T-helper 17 cell (primary cell): ENCODE measurements around the gene WWOX. TPM values are rescaled to one million over a fixed set of nuclear protein-coding genes. Genes with fewer than 3 reads are reported as not detected.
A peak's percentile ranks its signal among the peaks of the same experiment; 100 is the strongest.

Experiments used
- ATAC-seq: fragments of 150-1000 bp; cut with Tn5 transposase; 2 replicates; pipeline ENCODE4 v1.10.0; 2021; ENCODE audit warnings: mild to moderate bottlenecking, moderate library complexity
- DNase-seq, 3 donors: peaks; one replicate each; pipeline versions ENCODE4 v3.0.0 to v3.0.0-alpha.2; 2020 to 2021
- H3K9me3 ChIP-seq: one replicate; pipeline ENCODE4 v1.7.0; 2013; ENCODE audit warnings: low read length, mild to moderate bottlenecking; ENCODE audit not compliant: control insufficient read depth, poor library complexity, severe bottlenecking
- H3K27ac Mint-ChIP-seq: one replicate; pipeline ENCODE4 v1.8.0; 2022; ENCODE audit warnings: mild to moderate bottlenecking, moderate library complexity, mixed read lengths
- H3K27me3 Mint-ChIP-seq: one replicate; pipeline ENCODE4 v1.8.0; 2022; ENCODE audit warnings: mixed read lengths
- H3K36me3 Mint-ChIP-seq: one replicate; pipeline ENCODE4 v1.8.0; 2022; ENCODE audit warnings: low read depth, mixed read lengths
- H3K4me1 Mint-ChIP-seq: one replicate; pipeline ENCODE4 v1.8.0; 2022; ENCODE audit warnings: mild to moderate bottlenecking, mixed read lengths
- H3K4me3 Mint-ChIP-seq: one replicate; pipeline ENCODE4 v1.8.0; 2022; ENCODE audit warnings: mild to moderate bottlenecking, moderate library complexity, mixed read lengths
- total RNA-seq, 4 donors: library from RNA in 2 of 4; stranded (reverse) in 2 of 4; gene quantifications; one replicate each; pipeline ENCODE4 v1.2.3 and lab custom pipeline; 2022 to 2026

The WWOX gene
- total RNA-seq, 2 donors from 2014 or later: 26.8 to 29.7 TPM

GRCh38 chr16:78996790-78997189, 897.3 kb downstream of the WWOX start:
- no peaks in the 10 kb centered on the region for H3K9me3 ChIP-seq
- H3K4me3 Mint-ChIP-seq: no peak overlapping the region
- H3K27ac Mint-ChIP-seq: no peak overlapping the region
- H3K4me1 Mint-ChIP-seq: peaks cover 4% of the 10 kb centered on the region
- DNase-seq: no peak
- H3K36me3 Mint-ChIP-seq: no peaks in the 10 kb centered on the region
- no peaks in the 10 kb centered on the region for H3K27me3 Mint-ChIP-seq
- ATAC-seq: no peak

- H3K27ac Mint-ChIP-seq: no peak overlapping the region
- no peak for ATAC-seq
- H3K4me1 Mint-ChIP-seq: peaks cover 4% of the 10 kb centered on the region
- no peaks in the 10 kb centered on the region for H3K36me3 Mint-ChIP-seq
- no peak overlapping the region for H3K4me3 Mint-ChIP-seq
- no peaks in the 10 kb centered on the region for H3K27me3 Mint-ChIP-seq
- DNase-seq: no peak
- H3K9me3 ChIP-seq: no peaks in the 10 kb centered on the region
Measured at GRCh38 chr16:78998879-78999278, 899.4 kb downstream of the WWOX start.

- H3K4me1 Mint-ChIP-seq: peaks cover 10% of the 10 kb centered on the region
Measured at GRCh38 chr16:79001156-79001967, 901.9 kb downstream of the WWOX start.

GRCh38 chr16:79003026-79003609, 903.7 kb downstream of the WWOX start:
- peaks cover 11% of the 10 kb centered on the region for H3K4me1 Mint-ChIP-seq
- no peaks in the 10 kb centered on the region for H3K9me3 ChIP-seq
- H3K4me3 Mint-ChIP-seq: no peak overlapping the region
- ATAC-seq (no peak), DNase-seq (no peak)
- peaks cover 3% of the 10 kb centered on the region for H3K36me3 Mint-ChIP-seq
- no peaks in the 10 kb centered on the region for H3K27me3 Mint-ChIP-seq
- H3K27ac Mint-ChIP-seq: no peak overlapping the region

More at GRCh38 chr16:79001156-79001967, 901.9 kb downstream of the WWOX start:
- Mint-ChIP-seq H3K4me3 (no peak overlapping the region), H3K27me3 (no peaks in the 10 kb centered on the region), H3K36me3 (peaks cover 3% of the 10 kb centered on the region), H3K27ac (no peak overlapping the region)
- no peaks in the 10 kb centered on the region for H3K9me3 ChIP-seq
- no peak for ATAC-seq
- DNase-seq: no peak

GRCh38 chr16:79004309-79004708, 904.9 kb downstream of the WWOX start:
- no peak for ATAC-seq
- H3K4me1 Mint-ChIP-seq: peaks cover 11% of the 10 kb centered on the region
- H3K27ac Mint-ChIP-seq: no peak overlapping the region

GRCh38 chr16:79005096-79005495, 905.6 kb downstream of the WWOX start:
- no peaks in the 10 kb centered on the region for H3K27me3 Mint-ChIP-seq
- no peak overlapping the region for H3K27ac Mint-ChIP-seq
- H3K4me1 Mint-ChIP-seq: peaks cover 11% of the 10 kb centered on the region
- no peak overlapping the region for H3K4me3 Mint-ChIP-seq
- DNase-seq (no peak), ATAC-seq (no peak)
- H3K9me3 ChIP-seq: no peaks in the 10 kb centered on the region
- H3K36me3 Mint-ChIP-seq: peaks cover 3% of the 10 kb centered on the region

More at GRCh38 chr16:79004309-79004708, 904.9 kb downstream of the WWOX start:
- no peaks in the 10 kb centered on the region for H3K9me3 ChIP-seq
- Mint-ChIP-seq H3K27me3 (no peaks in the 10 kb centered on the region), H3K4me3 (no peak overlapping the region), H3K36me3 (peaks cover 3% of the 10 kb centered on the region)
- no peak for DNase-seq

GRCh38 chr16:79006206-79006605, 906.8 kb downstream of the WWOX start:
- peak; percentile 62 for ATAC-seq
- peak overlapping the region; percentile 41 for H3K27ac Mint-ChIP-seq
- no peaks in the 10 kb centered on the region for H3K27me3 Mint-ChIP-seq
- H3K36me3 Mint-ChIP-seq: peaks cover 3% of the 10 kb centered on the region
- DNase-seq: no peak
- H3K9me3 ChIP-seq: no peaks in the 10 kb centered on the region
- peaks cover 11% of the 10 kb centered on the region for H3K4me1 Mint-ChIP-seq
- no peak overlapping the region for H3K4me3 Mint-ChIP-seq

GRCh38 chr16:79006765-79007164, 907.3 kb downstream of the WWOX start:
- H3K36me3 Mint-ChIP-seq: peaks cover 3% of the 10 kb centered on the region
- peak overlapping the region; percentile 37 for H3K4me3 Mint-ChIP-seq
- no peaks in the 10 kb centered on the region for H3K9me3 ChIP-seq
- ATAC-seq (no peak), DNase-seq (no peak)
- no peak overlapping the region for H3K27ac Mint-ChIP-seq
- H3K4me1 Mint-ChIP-seq: peaks cover 11% of the 10 kb centered on the region
- no peaks in the 10 kb centered on the region for H3K27me3 Mint-ChIP-seq

GRCh38 chr16:79007614-79008013, 908.2 kb downstream of the WWOX start:
- no peaks in the 10 kb centered on the region for H3K27me3 Mint-ChIP-seq
- no peak overlapping the region for H3K4me3 Mint-ChIP-seq
- DNase-seq: no peak
- H3K4me1 Mint-ChIP-seq: peaks cover 14% of the 10 kb centered on the region
- peaks cover 3% of the 10 kb centered on the region for H3K36me3 Mint-ChIP-seq
- no peak for ATAC-seq
- H3K27ac Mint-ChIP-seq: no peak overlapping the region
- no peaks in the 10 kb centered on the region for H3K9me3 ChIP-seq

- H3K9me3 ChIP-seq: no peaks in the 10 kb centered on the region
- DNase-seq (no peak), ATAC-seq (no peak)
- H3K36me3 Mint-ChIP-seq: peaks cover 4% of the 10 kb centered on the region
- H3K4me1 Mint-ChIP-seq: peaks cover 16% of the 10 kb centered on the region
- no peak overlapping the region for H3K4me3 Mint-ChIP-seq
- H3K27me3 Mint-ChIP-seq: no peaks in the 10 kb centered on the region
- H3K27ac Mint-ChIP-seq: no peak overlapping the region
Measured at GRCh38 chr16:79008036-79008868, 908.8 kb downstream of the WWOX start.

GRCh38 chr16:79008869-79009179, 909.4 kb downstream of the WWOX start:
- H3K9me3 ChIP-seq: no peaks in the 10 kb centered on the region
- ATAC-seq (no peak), DNase-seq (no peak)
- H3K27ac Mint-ChIP-seq: no peak overlapping the region
- no peak overlapping the region for H3K4me3 Mint-ChIP-seq
- H3K4me1 Mint-ChIP-seq: peaks cover 20% of the 10 kb centered on the region
- peaks cover 6% of the 10 kb centered on the region for H3K36me3 Mint-ChIP-seq
- no peaks in the 10 kb centered on the region for H3K27me3 Mint-ChIP-seq

GRCh38 chr16:79009896-79010295, 910.4 kb downstream of the WWOX start:
- no peak for DNase-seq
- no peak overlapping the region for H3K4me3 Mint-ChIP-seq
- H3K27ac Mint-ChIP-seq: no peak overlapping the region
- H3K4me1 Mint-ChIP-seq: peaks cover 22% of the 10 kb centered on the region
- H3K36me3 Mint-ChIP-seq: peaks cover 6% of the 10 kb centered on the region
- H3K27me3 Mint-ChIP-seq: no peaks in the 10 kb centered on the region
- no peak for ATAC-seq
- no peaks in the 10 kb centered on the region for H3K9me3 ChIP-seq

GRCh38 chr16:79011282-79011681, 911.8 kb downstream of the WWOX start:
- DNase-seq (no peak), ATAC-seq (no peak)
- Mint-ChIP-seq H3K27me3 (no peaks in the 10 kb centered on the region), H3K36me3 (peaks cover 3% of the 10 kb centered on the region), H3K4me3 (no peak overlapping the region), H3K27ac (no peak overlapping the region), H3K4me1 (peaks cover 18% of the 10 kb centered on the region)
- H3K9me3 ChIP-seq: no peaks in the 10 kb centered on the region
